Astrocyte of the cerebellum (primary cell): Measurements from ENCODE around the gene SP140.

Experiments
- DNase-seq: peaks from one replicate; pipeline ENCODE4 v3.0.0-alpha.2; 2011; ENCODE audit warnings: low read depth
- H3K4me3 ChIP-seq: 2 replicates; pipeline ENCODE4 v1.5.1; 2011; ENCODE audit warnings: mild to moderate bottlenecking, low read depth, low read length, moderate library complexity
- CTCF ChIP-seq: IDR thresholded peaks from 2 replicates; pipeline ENCODE4 v1.5.1; 2012; ENCODE audit warnings: low read length, low read depth, moderate library complexity, mild to moderate bottlenecking; ENCODE audit errors: missing control alignments
- in situ Hi-C: cut with HindIII; loops from 2 replicates; pipeline ENCODE4 v1.10.0; 2017; ENCODE audit warnings: low sequenced_read_pairs

SP140 gene

GRCh38 chr2:230234122-230234722 lies 8.7 kb downstream of the SP140 start:
- in situ Hi-C loops, result no loop called here
- no peak for DNase-seq
- TF ChIP-seq CTCF, result no peak
- no peak overlapping the region for H3K4me3 ChIP-seq

- no peak overlapping the region for H3K4me3 ChIP-seq
- no peak for TF ChIP-seq CTCF
- in situ Hi-C loops, result no loop called here
- no peak for DNase-seq
These were observed 9.3 kb downstream of the SP140 start for GRCh38 chr2:230234845-230235244.

GRCh38 chr2:230244211-230244610 lies 18.7 kb downstream of the SP140 start:
- in situ Hi-C loops, result no loop called here
- no peak overlapping the region for H3K4me3 ChIP-seq
- DNase-seq, result no peak

GRCh38 chr2:230246206-230246605 lies 20.7 kb downstream of the SP140 start:
- TF ChIP-seq CTCF, result no peak
- in situ Hi-C loops, result no loop called here
- no peak for DNase-seq
- no peak overlapping the region for H3K4me3 ChIP-seq

More at GRCh38 chr2:230244211-230244610, 18.7 kb downstream of the SP140 start:
- TF ChIP-seq CTCF, result no peak

GRCh38 chr2:230250231-230250630 lies 24.7 kb downstream of the SP140 start:
- in situ Hi-C loops, result no loop called here
- DNase-seq, result no peak
- H3K4me3 ChIP-seq, result no peak overlapping the region
- TF ChIP-seq CTCF, result no peak

- no peak for TF ChIP-seq CTCF
- DNase-seq, result no peak
- in situ Hi-C loops, result no loop called here
- no peak overlapping the region for H3K4me3 ChIP-seq
These were observed 28.8 kb downstream of the SP140 start for GRCh38 chr2:230254152-230254881.
